Stimulated activated naive CD4-positive, alpha-beta T cell (primary cell): Measurements from ENCODE around the gene CMTM2.
"Not testable (repeated sequence)": the region's sequence is repeated elsewhere in the genome, so short reads cannot be mapped to it uniquely, and the experiment has no call there.

Experiments used
- DNase-seq, 6 experiments: peaks; one replicate each; lab custom pipeline; 2025; lab: John Stamatoyannopoulos, UW

The CMTM2 gene

GRCh38 chr16:66552286-66553177 is 26.7 kb upstream of the CMTM2 start, which contains the start of gene CKLF:
Gene CKLF (plus strand): TSS chr16:66552576. CDS start chr16:66552716, 140 bp downstream.
- peak; percentile 79 to 92 (median 84) for DNase-seq

- DNase-seq = peak in 1 of 6 experiments; percentile 6
Measured at GRCh38 chr16:66553223-66553622, 26.0 kb upstream of the CMTM2 start.

GRCh38 chr16:66554021-66554420 is 25.2 kb upstream of the CMTM2 start:
- no peak for DNase-seq

GRCh38 chr16:66554495-66554894 is 24.8 kb upstream of the CMTM2 start:
- no peak for DNase-seq

GRCh38 chr16:66560107-66560506 is 19.2 kb upstream of the CMTM2 start:
- DNase-seq = no peak

- no peak for DNase-seq
Measured at GRCh38 chr16:66561381-66562080, 17.7 kb upstream of the CMTM2 start.

GRCh38 chr16:66562409-66562808 is 16.9 kb upstream of the CMTM2 start:
- peak in 3 of 6 experiments; percentile 22 to 40 (median 35) for DNase-seq

GRCh38 chr16:66562986-66563385 is 16.3 kb upstream of the CMTM2 start:
- no peak for DNase-seq

- DNase-seq = no peak
Measured at GRCh38 chr16:66563574-66564334, 15.5 kb upstream of the CMTM2 start.

- no peak for DNase-seq
Measured at GRCh38 chr16:66566051-66566901, 13.0 kb upstream of the CMTM2 start, which contains the start of gene CMTM1. Gene CMTM1 (plus strand): TSS chr16:66566439. CDS start chr16:66566514, 75 bp downstream.

- not testable (repeated sequence) for DNase-seq
Measured at GRCh38 chr16:66567270-66567669, 12.0 kb upstream of the CMTM2 start.

GRCh38 chr16:66568355-66568754 is 10.9 kb upstream of the CMTM2 start:
- no peak for DNase-seq

GRCh38 chr16:66569131-66569530 is 10.1 kb upstream of the CMTM2 start:
- no peak for DNase-seq

- no peak for DNase-seq
Measured at GRCh38 chr16:66569827-66570405, 9.3 kb upstream of the CMTM2 start.

- no peak for DNase-seq
Measured at GRCh38 chr16:66572356-66572755, 6.9 kb upstream of the CMTM2 start.

GRCh38 chr16:66574081-66574480 is 5.2 kb upstream of the CMTM2 start:
- no peak for DNase-seq

- no peak for DNase-seq
Measured at GRCh38 chr16:66574531-66574930, 4.7 kb upstream of the CMTM2 start.

- DNase-seq = no peak
Measured at GRCh38 chr16:66575060-66575459, 4.2 kb upstream of the CMTM2 start.

GRCh38 chr16:66576296-66576695 is 3.0 kb upstream of the CMTM2 start:
- no peak for DNase-seq

- no peak for DNase-seq
Measured at GRCh38 chr16:66580605-66581209, 1.4 kb downstream of the CMTM2 start.
